Frontal cortex (tissue), 4 donors: ENCODE data around the gene CHRM5. TPM values are rescaled to one million over a fixed set of nuclear protein-coding genes. Genes with fewer than 3 reads are reported as not detected.
"Not testable (repeated sequence)": the region's sequence is repeated elsewhere in the genome, so short reads cannot be mapped to it uniquely, and the experiment has no call there.

Experiments
- DNase-seq, 2 donors: peaks; one replicate each; pipeline ENCODE4 v3.0.0; 2012; ENCODE audit warnings: low spot score in 2 of 2
- FAIRE-seq: peaks from 2 replicates; lab custom pipeline; 2012; peaks lifted over from hg19 to GRCh38; lab: Jason Lieb, UNC
- total RNA-seq: library from RNA; depleted of rRNA; stranded (reverse); fragments of >200 nt; gene quantifications from one replicate; pipeline ENCODE4 v1.2.3, GENCODE V29; 2014
- donor health status: control.
- donor health status: control.
- donor health status: control.

Gene CHRM5
- total RNA-seq, 1 donor from 2014 or later = 0.41 TPM

DNA sequence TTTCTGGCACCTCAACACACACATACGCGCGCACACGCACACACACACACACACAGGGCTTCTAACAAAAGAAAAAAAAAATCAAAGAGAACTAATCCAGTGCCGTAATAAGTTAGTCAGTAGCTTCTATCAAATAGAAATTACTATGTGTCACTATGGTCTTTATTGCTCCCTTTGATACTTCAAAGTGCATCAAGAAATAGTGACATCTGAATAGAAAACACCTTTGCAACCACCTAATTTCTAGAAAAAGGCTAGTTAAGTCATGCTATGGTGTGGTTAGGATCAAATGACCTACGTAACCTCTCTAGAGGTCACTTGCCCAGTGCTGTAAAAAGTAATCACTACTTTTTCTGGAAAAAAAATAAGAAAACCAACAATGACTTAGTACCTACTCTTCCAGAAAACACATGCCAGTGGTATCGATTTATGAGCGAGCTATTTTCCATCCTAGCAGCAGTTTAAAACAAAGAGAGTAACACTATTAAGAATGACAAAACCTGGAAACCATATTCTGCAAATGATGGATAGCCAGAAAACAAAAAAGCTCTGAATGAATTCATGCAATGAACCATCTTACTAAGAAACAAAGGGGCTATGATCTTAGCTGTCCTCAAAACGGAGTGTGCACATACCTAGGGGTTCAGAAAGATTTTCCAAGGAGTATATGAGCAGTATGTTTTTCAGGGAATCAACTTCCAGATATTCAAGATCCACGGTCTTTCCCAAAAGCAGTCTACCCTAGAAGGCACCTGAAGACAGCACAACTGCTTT, 63.9 kb downstream of the CHRM5 start:
- DNase-seq = no peak
- no peak for FAIRE-seq

DNA sequence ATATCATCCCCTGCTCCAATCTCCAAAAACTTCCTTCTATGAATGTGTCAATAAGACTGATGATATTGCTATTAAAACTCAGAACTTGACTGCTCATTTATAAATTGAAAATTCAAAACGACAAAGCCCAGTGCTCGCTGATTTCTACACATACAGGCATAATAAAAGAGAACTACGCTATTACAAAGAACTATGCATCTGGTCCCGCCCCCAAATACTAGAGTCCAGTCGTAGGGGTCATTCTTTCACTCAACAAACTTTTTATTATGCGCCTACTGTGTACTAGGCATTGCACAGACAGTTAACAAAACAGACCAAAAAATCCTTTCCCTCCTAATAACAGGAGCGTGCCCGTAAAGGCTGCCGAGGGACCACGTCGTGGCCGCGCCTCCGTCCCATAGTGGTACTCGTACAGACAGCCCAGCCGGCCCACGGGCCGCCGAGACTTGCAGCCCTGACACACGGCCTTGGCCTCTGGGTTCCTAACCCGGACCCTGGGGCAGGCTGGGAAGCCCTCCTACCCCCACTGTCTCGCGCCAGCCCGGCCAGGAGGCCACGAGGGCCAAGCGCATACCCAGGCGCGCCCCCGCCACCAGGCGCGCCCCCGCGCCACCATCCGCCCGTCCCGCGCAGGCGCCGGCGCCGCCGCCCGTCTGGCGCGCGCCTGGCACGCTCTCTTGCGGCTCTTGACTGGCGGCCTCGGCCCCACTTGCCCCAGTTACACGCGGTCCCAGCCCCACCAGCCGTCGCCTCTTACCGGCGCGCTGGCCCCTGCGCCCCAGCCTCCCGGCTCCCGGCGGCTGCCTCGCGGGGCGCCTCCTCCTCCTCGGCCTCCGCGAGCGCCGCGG, 70.0 kb downstream of the CHRM5 start:
- FAIRE-seq = no peak
- peak; percentile 80 to 86 for DNase-seq

DNA sequence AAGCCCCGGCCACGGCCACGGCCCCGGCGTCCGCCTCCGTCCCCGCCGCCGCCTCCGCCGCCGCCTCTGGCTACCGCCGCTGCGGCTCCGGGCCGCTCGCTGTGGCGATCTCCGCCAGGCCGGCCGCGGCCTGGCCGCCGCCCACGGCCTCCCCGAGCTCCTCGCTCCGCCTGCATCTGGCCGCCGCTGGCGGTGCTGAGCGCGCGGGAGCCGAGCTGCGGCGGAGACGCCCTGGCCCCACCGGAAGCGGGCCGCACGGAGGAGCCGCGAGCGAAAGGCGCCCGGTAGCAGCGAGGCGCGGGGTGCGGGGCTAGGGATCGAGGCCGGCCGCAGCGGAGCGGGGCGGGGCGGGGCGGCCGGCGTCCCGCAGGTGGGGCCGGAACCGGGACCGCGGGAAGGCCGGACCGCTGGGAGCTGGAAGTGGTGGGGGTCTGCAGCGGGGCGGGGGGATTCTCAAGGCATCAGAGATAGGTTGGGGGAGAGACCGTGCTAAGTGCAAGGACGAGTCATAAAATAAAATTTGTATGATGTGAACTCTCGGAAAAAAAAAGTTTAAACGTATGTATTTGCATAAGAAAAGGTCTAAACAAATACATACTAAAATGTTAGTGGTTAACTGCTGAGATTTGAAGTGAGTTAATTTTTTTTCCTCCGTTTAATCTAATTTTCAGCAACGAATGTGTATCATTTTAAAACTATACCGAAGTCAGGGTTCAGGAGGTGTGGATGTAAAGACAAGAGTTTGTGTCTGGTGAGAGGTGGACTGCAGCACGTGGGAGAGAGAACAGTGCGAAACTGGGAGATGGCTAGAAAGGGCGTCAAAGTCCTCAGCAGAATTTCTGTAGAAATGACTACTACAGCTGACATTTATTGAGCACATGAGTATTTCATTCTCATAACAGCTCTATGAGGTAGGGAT, 70.8 kb downstream of the CHRM5 start, which contains the start of gene AVEN:
TSS of gene AVEN (minus strand) at position 334 of the 919 bp plus-strand sequence. CDS start at position 176, 158 bp downstream.
- FAIRE-seq = no peak

GRCh38 chr15:34039790-34040113, 71.5 kb downstream of the CHRM5 start:
- no peak for DNase-seq
- no peak for FAIRE-seq

More for the DNA sequence above, 70.8 kb downstream of the CHRM5 start, which contains the start of gene AVEN:
- DNase-seq = peak; percentile 52 to 63

- FAIRE-seq (no peak), DNase-seq (no peak)
Observed at GRCh38 chr15:34043391-34043790, 75.1 kb downstream of the CHRM5 start.

DNA sequence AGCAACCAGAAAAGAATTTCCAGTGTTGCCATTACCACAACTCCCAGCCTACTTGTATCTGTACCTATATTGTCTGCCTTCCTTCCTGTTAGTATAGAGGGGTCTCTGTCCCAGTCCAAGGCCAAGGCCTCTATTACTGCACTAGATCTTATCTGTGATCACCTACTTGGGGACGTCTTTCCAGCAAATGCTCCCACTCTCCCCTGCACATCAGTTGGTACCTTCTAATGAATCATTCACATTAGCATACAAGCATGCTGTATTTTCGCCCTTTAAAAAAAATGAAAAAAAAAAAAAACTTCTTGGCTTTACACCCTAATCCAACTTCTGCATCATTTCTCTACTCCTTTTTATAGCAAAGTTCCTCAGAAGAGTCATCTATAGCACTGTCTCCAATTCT, 75.5 kb downstream of the CHRM5 start:
- FAIRE-seq (no peak), DNase-seq (no peak)

DNA sequence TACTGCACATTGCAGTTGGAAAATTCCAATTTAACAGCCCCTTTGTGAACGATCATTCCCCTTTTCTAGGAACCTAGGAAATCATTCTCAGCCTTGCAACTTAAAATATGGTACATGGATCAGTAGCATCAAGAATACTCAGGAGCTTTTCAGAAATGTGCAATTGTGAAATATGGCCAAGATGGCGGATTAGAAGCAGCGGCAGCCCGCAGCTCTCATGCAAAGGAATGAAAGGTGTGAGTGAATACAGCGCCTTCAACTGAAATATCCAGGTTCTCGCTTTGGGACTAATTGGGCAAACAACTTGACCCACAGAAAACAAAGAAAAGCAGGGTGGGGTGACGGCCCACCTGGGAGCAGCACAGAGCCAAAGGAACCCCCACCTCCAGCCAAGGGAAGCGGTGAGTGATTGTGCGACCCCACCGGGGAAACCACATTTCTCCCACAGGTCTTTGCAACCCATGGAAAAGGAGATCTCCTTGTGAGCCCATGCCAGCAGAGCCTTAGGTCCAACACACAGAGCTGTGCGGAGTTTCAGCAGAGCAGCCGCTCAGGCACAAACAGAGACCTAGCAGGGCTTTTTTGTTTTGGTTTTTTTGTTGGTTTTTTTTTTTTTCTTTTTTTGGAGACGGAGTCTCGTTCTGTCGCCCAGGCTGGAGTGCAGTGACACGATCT, 78.3 kb downstream of the CHRM5 start:
- no peak for FAIRE-seq
- no peak for DNase-seq

DNA sequence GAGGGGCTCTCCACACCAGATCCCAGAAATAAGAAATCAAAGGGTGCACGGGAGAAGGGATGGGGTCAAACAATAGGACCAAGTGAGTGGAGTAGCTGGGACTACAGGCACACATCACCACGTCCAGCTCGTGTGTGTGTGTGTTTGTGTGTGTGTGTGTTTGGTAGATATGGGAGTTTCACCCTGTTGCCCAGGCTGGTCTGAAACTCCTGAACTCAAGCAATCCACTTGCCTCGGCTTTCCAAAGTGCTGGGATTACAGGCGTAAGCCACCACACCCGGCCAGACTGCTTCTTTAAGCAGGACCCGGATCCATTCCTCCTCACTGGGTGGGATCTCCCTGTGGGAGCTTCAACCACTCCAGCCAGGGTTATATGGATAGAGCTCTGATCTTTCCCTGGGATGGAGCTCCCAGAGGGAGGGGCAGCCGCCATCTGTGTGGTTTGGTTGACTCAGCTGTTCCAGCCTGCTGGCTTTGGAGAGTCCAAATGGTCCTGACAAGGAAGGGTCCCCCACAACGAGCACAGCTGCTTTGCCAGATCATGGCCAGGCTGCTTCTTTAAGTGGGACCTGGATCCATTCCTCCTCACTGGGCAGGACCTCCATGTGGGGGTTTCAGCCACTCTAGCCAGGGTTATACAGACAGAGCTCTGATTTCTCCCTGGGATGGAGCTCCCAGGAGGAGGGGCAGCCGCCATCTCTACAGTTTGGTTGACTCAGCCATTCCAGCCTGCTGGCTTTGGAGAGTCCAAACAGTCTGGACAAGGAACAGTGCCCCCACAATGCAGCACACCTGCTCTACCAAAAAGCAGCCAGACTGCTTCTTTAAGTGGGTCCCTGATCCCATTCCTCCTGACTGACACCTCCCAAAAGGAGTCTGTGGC, 79.8 kb downstream of the CHRM5 start:
- FAIRE-seq (no peak), DNase-seq (no peak)

- DNase-seq (no peak), FAIRE-seq (no peak)
Observed at GRCh38 chr15:34049112-34049511, 80.8 kb downstream of the CHRM5 start.

DNA sequence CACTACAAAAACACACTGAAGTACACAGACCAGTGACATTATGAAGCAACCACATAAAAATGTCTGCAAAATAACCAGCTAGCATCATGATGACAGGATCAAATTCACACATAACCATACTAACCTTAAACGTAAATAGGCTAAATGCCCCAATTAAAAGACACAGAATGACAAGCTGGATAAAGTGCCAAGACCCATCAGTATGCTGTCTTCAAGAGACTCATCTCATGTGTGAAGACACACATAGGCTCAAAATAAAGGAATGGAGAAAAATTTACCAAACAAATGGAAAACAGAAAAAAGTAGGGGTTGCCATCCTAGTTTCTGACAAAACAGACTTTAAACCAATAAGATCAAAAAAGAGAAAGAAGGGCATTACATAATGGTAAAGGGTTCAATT, 82.1 kb downstream of the CHRM5 start:
- DNase-seq, FAIRE-seq: not testable (repeated sequence)

DNA sequence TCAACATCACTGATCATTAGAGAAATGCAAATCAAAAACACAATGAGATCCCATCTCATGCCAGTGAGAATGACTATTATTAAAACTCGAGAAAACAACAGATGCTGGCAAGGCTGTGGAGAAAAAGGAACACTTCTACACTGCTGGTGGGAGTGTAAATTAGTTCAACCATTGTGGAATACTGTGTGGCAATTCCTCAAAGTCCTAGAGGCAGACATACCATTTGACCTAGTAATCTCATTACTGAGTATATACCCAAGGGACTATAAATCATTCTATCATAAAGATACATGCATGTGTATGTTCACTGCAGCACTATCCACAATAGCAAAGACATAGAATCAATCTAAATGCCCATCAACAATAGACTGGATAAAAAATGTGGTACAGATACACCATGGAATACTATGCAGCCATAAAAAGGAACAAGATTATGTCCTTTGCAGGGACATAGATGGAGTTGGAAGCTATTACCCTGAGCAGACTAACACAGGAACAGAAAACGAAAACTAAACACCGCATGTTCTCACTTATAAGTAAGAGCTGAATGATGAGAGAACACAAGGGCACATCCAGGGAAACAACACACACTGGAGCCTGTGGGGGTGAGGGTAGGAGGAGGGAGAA, 85.9 kb downstream of the CHRM5 start:
- DNase-seq (no peak), FAIRE-seq (no peak)

GRCh38 chr15:34055868-34056595, 87.7 kb downstream of the CHRM5 start:
- no peak for FAIRE-seq
- no peak for DNase-seq

GRCh38 chr15:34056911-34057310, 88.6 kb downstream of the CHRM5 start:
- DNase-seq (no peak), FAIRE-seq (no peak)

DNA sequence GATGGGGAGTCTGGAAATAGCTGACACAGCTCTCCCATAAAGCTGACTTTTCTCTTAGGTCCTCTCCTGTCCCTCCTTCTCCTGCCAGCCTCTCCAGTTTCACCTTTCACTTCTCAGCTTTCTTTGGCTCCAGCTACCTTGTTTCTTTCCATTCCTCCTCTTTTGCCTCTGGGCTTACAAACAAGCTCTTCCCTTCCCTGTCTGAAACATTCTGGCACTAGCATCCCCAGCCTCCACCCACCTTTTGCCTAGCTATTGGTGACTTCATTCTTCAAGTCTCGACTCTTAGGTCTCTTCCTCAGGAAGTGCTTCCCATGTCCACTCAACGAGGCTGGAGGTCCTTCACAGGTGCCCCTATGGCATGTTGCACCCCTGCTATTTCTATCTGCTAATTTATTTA, 91.2 kb downstream of the CHRM5 start:
- no peak for DNase-seq
- no peak for FAIRE-seq

DNA sequence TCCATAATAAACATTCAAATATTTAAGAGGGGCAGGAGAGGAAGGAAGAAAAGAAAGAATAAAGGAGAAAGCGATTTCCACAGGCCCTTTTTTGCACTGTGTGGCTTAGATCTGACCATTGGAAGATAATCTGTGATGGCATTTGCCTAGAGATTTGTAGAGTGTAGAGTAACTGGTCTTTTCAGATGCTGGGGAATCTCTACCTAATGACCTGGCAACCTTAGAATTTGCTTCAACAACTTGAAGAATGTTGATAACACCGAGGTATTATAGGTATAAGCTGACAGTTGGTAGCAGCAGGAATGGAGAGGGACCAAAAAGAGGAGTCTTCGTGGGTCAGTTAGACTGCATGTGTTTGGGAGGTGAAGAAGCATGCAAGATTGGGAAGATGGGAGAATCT, 91.6 kb downstream of the CHRM5 start:
- FAIRE-seq (no peak), DNase-seq (no peak)

- no peak for FAIRE-seq
- DNase-seq = no peak
Observed at GRCh38 chr15:34064438-34064837, 96.1 kb downstream of the CHRM5 start.

DNA sequence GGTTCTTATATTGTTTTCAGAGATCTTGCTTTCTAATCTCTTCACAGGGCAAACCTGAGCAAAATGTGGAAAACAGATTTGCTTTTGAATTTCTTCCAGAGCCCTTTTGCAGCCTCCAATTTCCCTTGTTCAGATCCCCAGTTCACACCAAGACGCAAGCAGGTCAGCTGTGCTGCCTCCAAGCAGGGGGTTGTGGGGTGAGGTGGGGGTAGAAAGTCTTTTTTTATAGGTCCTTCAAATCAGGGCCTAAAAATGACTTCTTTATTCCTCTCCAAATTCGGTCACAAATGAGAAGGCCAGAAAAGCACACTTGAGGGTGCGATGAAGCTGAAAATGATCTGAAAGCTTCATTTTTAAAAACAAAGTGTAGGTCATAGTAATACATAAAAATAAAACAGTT, 97.0 kb downstream of the CHRM5 start:
- FAIRE-seq = no peak
- DNase-seq = no peak
